GOT3 (cell line): ENCODE data around the gene CD200R1.
"Not testable (repeated sequence)": the region's sequence is repeated elsewhere in the genome, so short reads cannot be mapped to it uniquely, and the experiment has no call there.

Experiments
- DNase-seq: peaks from one replicate; lab custom pipeline; 2025; ENCODE audit warnings: mixed read lengths; lab: John Stamatoyannopoulos, UW

The CD200R1 gene

DNA sequence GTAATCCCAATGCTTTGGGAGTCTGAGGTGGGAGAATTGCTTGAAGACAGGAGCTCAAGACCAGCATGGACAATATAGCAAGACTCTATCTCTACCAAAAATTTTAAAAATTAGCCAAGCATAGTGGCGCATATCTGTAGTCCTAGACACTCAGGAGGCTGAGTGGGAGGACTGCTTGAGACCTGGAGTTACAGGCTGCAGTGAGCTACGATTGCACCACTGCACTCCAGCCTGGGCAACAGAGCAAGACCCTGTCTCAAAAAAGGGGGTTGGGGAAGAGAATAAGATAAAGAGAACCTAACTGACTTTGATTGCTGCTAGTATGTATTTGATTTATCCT, 755 bp downstream of the CD200R1 start:
- no peak for DNase-seq

DNA sequence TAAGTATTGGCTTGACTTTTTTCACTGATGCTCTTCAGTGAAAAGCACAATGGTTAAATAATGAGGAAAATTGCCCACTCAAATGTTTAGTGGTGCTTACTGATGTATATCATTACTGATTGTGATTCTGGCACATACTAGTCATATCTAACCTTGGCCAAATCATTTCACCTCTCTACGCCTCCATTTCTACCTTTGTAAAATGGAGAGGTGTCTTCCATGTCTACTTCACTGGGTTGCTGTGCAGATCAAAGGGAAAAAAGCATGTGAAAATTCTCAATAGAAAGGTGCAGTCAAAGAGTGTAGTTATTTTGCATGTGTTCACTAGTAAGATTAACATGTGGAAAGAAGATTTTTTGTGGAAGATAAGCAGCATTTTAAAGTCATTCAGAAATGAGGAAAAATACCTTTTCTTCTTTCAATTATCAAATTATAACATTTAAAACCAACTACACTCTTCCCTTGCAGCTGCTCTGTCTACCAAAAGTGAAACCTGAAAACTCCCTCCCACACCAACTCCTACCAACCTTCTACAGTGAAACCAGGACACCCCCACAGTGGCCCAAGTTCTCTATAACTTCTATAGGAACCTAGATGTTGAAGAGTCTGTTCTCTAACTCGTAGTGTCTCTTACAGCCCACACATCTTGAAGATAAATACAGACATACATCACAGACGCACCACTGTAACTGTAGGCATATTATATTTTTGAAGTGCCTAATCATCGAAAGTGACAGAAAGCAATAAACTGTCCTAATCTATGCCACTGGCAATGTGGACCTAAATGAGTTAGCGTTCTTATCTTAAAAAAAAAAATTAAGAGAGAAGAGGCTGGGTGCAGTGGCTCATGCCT, 1.4 kb downstream of the CD200R1 start:
- no peak for DNase-seq

DNA sequence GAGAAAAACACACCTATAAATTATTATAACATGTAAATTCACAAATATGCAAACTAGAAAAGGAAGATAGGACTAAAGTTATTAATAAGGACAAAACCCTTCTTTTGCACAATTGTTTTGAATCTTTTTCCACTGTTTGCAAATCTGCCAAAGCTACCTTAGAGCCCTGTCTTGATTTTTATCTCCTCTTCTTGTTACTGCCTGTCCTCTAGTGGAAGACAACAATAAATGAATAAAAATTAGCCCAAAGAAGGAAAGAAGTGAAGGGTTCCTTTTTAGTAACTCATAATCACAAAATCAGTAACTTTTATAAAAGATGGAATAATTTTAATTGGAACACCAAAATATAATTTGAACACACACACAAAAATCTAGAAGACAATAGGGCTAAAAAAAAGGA, 2.7 kb downstream of the CD200R1 start:
- no peak for DNase-seq

DNA sequence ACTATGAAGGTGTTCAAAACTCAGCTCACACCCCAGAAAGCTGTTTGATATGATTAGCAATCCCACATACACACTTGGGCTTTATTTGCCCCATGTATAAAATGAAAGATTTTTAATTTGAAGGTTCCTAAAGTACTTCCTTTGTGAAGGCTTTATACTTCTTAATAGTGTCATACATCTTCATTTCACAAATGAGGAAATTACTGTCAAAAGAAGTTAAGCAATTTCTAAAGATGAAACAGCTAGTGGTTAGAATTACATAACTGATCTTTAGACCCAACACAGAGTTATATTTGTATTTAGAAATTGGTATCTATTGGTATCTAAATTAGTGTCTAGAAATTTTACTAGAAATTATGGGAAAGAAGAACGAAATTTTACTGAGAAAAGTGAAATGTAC, 7.1 kb downstream of the CD200R1 start:
- no peak for DNase-seq

- DNase-seq: no peak
These were observed 7.5 kb downstream of the CD200R1 start for GRCh38 chr3:112967425-112967824.

DNA sequence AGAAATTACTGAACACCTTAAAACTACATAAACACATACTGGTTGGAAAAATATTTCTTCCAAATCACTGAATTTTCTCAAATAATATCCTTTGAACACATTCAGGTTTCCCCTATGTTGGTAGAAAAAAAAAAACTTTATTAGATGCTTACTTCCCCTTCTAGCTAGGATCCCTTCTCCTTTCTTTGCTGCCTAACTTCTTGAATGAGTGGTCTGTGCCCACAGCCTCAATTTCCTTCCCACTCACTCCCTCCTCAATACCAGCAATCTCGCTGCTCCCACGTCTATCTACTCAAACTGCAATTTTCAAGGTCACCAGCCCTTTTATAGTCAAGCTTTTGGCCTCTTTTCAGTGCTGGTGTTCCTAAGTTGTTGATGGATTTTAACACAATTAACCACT, 8.3 kb downstream of the CD200R1 start:
- DNase-seq: no peak

DNA sequence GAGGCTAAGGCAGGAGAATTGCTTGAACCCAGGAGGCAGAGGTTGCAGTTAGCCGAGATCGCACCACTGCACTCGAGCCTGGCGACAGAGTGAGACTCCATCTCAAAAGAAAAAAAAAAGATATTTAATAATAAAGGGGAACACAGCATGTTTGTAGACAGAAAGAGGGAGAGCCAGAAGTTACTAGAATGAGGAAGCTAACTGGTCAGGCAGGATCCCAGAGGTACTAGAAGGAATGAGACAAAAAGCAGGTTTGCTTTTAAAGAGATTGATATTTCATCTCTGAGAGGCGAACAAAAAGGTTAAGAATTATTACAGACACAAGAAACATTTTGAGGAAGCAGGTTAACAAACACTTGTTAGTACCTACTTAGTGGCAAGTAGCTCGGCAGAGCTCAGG, 9.2 kb downstream of the CD200R1 start:
- DNase-seq: no peak

DNA sequence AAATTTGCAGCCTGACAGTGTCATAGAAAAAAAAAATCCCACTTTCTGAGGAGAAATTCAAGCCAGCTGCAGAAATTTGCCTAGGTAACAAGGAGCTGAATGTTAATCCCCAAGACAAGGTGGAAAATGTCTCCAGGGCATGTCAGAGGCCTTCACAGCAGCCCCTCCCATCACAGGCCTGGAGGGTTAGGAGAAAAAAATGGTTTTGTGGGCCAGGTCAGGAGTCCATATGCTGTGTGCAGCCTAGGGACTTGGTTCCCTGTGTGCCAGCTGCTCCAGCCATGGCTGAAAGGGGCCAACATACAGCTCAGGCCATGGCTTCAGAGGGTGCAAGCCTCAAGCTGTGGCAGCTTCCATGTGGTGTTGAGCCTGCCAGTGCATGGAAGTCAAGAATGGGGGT, 11.2 kb downstream of the CD200R1 start:
- no peak for DNase-seq

GRCh38 chr3:112958811-112959560, 15.9 kb downstream of the CD200R1 start:
- DNase-seq: no peak

- no peak for DNase-seq
These were observed 18.6 kb downstream of the CD200R1 start for GRCh38 chr3:112956351-112956750.

- no peak for DNase-seq
These were observed 26.5 kb downstream of the CD200R1 start for GRCh38 chr3:112948346-112948838.

- no peak for DNase-seq
These were observed 43.0 kb downstream of the CD200R1 start for GRCh38 chr3:112931736-112932521.

DNA sequence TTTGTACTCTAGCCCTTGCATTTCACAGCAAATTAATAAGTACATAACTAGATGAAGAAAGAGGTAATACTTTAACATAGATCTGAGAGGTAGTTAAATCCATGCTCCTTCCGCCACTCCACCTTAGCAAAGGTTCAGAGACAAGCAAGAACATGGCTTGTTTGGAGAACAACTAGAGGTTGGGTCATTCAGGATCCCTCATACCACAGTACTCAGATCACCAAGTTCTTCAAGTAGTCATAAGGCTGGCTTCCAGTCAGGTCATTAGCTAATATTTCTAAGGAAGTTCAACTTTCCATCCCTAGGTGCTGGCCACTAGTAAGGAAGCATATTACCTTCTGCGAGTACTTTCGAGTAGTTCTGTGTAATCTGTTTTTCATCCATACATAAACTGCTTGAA, 44.1 kb downstream of the CD200R1 start:
- DNase-seq: no peak

GRCh38 chr3:112925969-112926368, 48.9 kb downstream of the CD200R1 start:
- DNase-seq: no peak

DNA sequence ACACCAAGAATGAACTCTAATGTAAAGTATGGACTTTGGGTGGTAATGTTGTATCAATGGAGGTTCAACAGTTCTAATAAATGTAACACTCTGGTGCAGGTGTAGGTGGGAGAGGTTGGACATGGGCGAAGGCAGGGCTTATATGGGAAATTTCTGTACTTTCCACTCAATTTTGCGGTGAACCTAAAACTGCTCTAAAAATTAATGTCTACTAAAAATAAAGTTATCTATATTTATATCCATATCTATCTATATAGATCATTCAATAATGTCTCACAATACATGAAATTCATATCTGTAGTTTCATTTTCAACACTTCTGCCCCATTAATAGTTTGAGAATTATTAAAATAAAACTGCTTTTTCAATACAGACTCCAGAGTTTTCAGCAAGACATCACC, 49.3 kb downstream of the CD200R1 start:
- DNase-seq: no peak

- not testable (repeated sequence) for DNase-seq
These were observed 55.4 kb downstream of the CD200R1 start for GRCh38 chr3:112919541-112919940.

- DNase-seq: no peak
These were observed 66.7 kb downstream of the CD200R1 start for GRCh38 chr3:112908252-112908651.

GRCh38 chr3:112904786-112905185, 70.1 kb downstream of the CD200R1 start:
- no peak for DNase-seq

DNA sequence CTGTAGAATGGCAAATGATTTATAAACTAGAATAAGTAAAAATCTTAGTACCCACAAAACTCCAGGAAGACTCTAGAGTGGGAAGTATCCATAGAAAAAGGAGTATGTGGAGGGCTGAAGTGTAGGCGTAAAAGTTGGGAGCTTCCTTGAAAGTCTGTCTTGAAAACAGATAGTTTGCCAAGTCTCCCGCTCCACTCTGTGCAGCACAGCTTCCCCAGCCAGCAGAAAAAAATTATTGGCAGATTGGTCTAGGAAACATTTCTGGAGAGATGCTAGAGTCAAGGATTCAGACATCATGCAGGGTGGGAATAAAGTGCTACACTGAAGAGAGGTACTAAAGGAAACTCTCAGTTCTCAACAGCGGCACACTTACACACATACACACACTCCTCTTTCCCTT, 74.8 kb downstream of the CD200R1 start:
- no peak for DNase-seq

- DNase-seq: no peak
These were observed 77.1 kb downstream of the CD200R1 start for GRCh38 chr3:112897791-112898190.

- DNase-seq: no peak
These were observed 80.6 kb downstream of the CD200R1 start for GRCh38 chr3:112894258-112894657.

DNA sequence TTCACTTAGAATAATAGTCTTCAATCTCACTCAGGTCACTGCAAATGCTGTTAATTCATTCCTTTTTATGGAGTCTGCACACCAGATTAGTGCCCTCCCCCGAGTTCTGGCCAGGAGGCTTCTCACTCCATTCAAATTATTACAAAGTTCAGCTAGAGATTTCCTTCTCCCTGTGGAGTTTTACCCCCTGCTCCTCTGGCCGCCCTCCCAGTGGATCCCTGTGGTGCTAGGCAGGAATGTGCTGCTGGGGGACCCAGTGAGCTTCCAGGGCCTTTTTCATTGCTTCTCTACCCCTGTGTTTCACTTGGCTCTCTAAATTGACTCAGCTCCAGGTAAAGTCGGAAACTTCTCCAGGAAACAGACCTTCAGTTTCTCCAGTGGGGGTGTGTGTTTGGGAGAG, 85.5 kb downstream of the CD200R1 start:
- DNase-seq: no peak
